ENCODE results near the gene ZNF593. TPM values are rescaled to one million over a fixed set of nuclear protein-coding genes. Genes with fewer than 3 reads are reported as not detected.

The ZNF593 gene
- total and polyA plus RNA-seq, 9 of the 15 experiments (the other 6 are each of a cell fraction or from before 2014, with no cell fraction given): 9.8 to 334 (median 48.2) TPM

- TF ChIP-seq MECOM (CRISPR knock-in tag; IDR thresholded peaks at IDR 0.05) (peak; percentile 39; the same call in 1 of the 2 replicates), ELF2 (CRISPR knock-in tag; IDR thresholded peaks at IDR 0.05) (0 out of 2 replicates have a peak, but pooled peaks have one; percentile 58), ZNF165 (CRISPR knock-in tag; IDR thresholded peaks at IDR 0.05; ENCODE audit: borderline replicate concordance) (no peak), ZNF717 (CRISPR knock-in tag; IDR thresholded peaks at IDR 0.05) (0 out of 2 replicates have a peak, but pooled peaks have one; percentile 15), NR4A1 (CRISPR knock-in tag; IDR thresholded peaks at IDR 0.05) (no peak), NR4A1 (tag; IDR thresholded peaks at IDR 0.05) (peak; percentile 56; the same call in 1 of the 2 replicates), ZKSCAN8 (CRISPR knock-in tag; IDR thresholded peaks at IDR 0.05) (peak; percentile 9; the same call in 1 of the 2 replicates), ZNF41 (CRISPR knock-in tag; conservative IDR thresholded peaks at IDR 0.05) (peak; percentile 46; the same call in 1 of the 2 replicates), SIX5 (IDR thresholded peaks at IDR 0.05; ENCODE audit: borderline replicate concordance in 1 of 2, insufficient read depth in 1 of 2, low read depth in 1 of 2, low read length in 2 of 2) (no peak), ZNF324 (CRISPR knock-in tag; IDR thresholded peaks at IDR 0.05) (peak; percentile 5; the same call in 1 of the 2 replicates), ZNF263 (CRISPR knock-in tag; IDR thresholded peaks at IDR 0.05; ENCODE audit: borderline replicate concordance) (peak; percentile 90), NR2C1 (IDR thresholded peaks at IDR 0.05) (peak; percentile 25; the same call in 1 of the 2 replicates), NR2C1 (tag; IDR thresholded peaks at IDR 0.05) (no peak), HDAC3 (IDR thresholded peaks at IDR 0.05; ENCODE audit: borderline replicate concordance, partially characterized antibody) (peak; percentile 34), ATF1 (CRISPR knock-in tag; IDR thresholded peaks at IDR 0.05) (no peak), ATF1 (tag; IDR thresholded peaks at IDR 0.05) (0 out of 2 replicates have a peak, but pooled peaks have one; percentile 33), NR2C2 (CRISPR knock-in tag; IDR thresholded peaks at IDR 0.05) (no peak), NR2C2 (tag; IDR thresholded peaks at IDR 0.05) (no peak), CREB3L1 (IDR thresholded peaks at IDR 0.05; ENCODE audit: borderline replicate concordance, low read depth) (no peak)
- TF ChIP-seq, protein P1, sequence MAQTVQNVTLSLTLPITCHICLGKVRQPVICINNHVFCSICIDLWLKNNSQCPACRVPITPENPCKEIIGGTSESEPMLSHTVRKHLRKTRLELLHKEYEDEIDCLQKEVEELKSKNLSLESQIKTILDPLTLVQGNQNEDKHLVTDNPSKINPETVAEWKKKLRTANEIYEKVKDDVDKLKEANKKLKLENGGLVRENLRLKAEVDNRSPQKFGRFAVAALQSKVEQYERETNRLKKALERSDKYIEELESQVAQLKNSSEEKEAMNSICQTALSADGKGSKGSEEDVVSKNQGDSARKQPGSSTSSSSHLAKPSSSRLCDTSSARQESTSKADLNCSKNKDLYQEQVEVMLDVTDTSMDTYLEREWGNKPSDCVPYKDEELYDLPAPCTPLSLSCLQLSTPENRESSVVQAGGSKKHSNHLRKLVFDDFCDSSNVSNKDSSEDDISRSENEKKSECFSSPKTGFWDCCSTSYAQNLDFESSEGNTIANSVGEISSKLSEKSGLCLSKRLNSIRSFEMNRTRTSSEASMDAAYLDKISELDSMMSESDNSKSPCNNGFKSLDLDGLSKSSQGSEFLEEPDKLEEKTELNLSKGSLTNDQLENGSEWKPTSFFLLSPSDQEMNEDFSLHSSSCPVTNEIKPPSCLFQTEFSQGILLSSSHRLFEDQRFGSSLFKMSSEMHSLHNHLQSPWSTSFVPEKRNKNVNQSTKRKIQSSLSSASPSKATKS (CRISPR knock-in tag; IDR thresholded peaks at IDR 0.05): peak; percentile 78; the same call in 1 of the 2 replicates
- TF ChIP-seq, protein P2, sequence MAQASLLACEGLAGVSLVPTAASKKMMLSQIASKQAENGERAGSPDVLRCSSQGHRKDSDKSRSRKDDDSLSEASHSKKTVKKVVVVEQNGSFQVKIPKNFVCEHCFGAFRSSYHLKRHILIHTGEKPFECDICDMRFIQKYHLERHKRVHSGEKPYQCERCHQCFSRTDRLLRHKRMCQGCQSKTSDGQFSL (CRISPR knock-in tag; IDR thresholded peaks at IDR 0.05): no peak
- TF ChIP-seq, protein P2 (tag; IDR thresholded peaks at IDR 0.05): peak in 1 of 2 experiments; percentile 60; a peak in 2 of 4 replicates
- TF ChIP-seq, protein P3, sequence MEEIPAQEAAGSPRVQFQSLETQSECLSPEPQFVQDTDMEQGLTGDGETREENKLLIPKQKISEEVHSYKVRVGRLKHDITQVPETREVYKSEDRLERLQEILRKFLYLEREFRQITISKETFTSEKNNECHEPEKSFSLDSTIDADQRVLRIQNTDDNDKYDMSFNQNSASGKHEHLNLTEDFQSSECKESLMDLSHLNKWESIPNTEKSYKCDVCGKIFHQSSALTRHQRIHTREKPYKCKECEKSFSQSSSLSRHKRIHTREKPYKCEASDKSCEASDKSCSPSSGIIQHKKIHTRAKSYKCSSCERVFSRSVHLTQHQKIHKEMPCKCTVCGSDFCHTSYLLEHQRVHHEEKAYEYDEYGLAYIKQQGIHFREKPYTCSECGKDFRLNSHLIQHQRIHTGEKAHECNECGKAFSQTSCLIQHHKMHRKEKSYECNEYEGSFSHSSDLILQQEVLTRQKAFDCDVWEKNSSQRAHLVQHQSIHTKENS (CRISPR knock-in tag; IDR thresholded peaks at IDR 0.05): 0 out of 2 replicates have a peak, but pooled peaks have one; percentile 35
These were observed 42.2 kb upstream of the ZNF593 start (continued) for GRCh38 chr1:26127235-26128163.
